Measurements from ENCODE around the gene TNFRSF25.
"Not testable (repeated sequence)": the region's sequence is repeated elsewhere in the genome, so short reads cannot be mapped to it uniquely, and the experiment has no call there.

Gene TNFRSF25

GRCh38 chr1:6450005-6450450 is 15.9 kb downstream of the TNFRSF25 start:
- DNase-seq = no peak

GRCh38 chr1:6448749-6449631 is 17.0 kb downstream of the TNFRSF25 start:
- DNase-seq = no peak

GRCh38 chr1:6447818-6448748 is 17.9 kb downstream of the TNFRSF25 start:
- DNase-seq = no peak

GRCh38 chr1:6447016-6447817 is 18.8 kb downstream of the TNFRSF25 start:
- DNase-seq = no peak

GRCh38 chr1:6446665-6447015 is 19.3 kb downstream of the TNFRSF25 start:
- no peak for DNase-seq

- not testable (repeated sequence) for DNase-seq
Measured at GRCh38 chr1:6445929-6446328, 20.0 kb downstream of the TNFRSF25 start.

GRCh38 chr1:6445062-6445763 is 20.8 kb downstream of the TNFRSF25 start:
- DNase-seq = no peak

GRCh38 chr1:6444377-6444776 is 21.6 kb downstream of the TNFRSF25 start:
- DNase-seq = no peak

GRCh38 chr1:6443339-6444115 is 22.4 kb downstream of the TNFRSF25 start:
- no peak for DNase-seq

GRCh38 chr1:6441586-6441985 is 24.4 kb downstream of the TNFRSF25 start:
- no peak for DNase-seq

- DNase-seq = peak; percentile 56 to 71
Measured at GRCh38 chr1:6440198-6441126, 25.5 kb downstream of the TNFRSF25 start.

GRCh38 chr1:6438047-6438525 is 27.9 kb downstream of the TNFRSF25 start:
- peak; percentile 67 to 73 for DNase-seq

GRCh38 chr1:6437012-6437700 is 28.8 kb downstream of the TNFRSF25 start:
- DNase-seq = not testable (repeated sequence)

- DNase-seq = not testable (repeated sequence)
Measured at GRCh38 chr1:6436277-6436676, 29.7 kb downstream of the TNFRSF25 start.

- no peak for DNase-seq
Measured at GRCh38 chr1:6435547-6435946, 30.4 kb downstream of the TNFRSF25 start.

GRCh38 chr1:6435129-6435528 is 30.8 kb downstream of the TNFRSF25 start:
- DNase-seq = no peak

- DNase-seq = no peak
Measured at GRCh38 chr1:6434186-6434585, 31.8 kb downstream of the TNFRSF25 start.

GRCh38 chr1:6431645-6432579 is 34.1 kb downstream of the TNFRSF25 start:
- not testable (repeated sequence) for DNase-seq

Data from stimulated activated CD4-positive, alpha-beta T cell treated with anti-CD3 and anti-CD28 coated beads, Interleukin-2, amount 100 ng/mL, for 48 hours (primary cell).